ENCODE data around the gene APOL1.

APOL1 gene

DNA sequence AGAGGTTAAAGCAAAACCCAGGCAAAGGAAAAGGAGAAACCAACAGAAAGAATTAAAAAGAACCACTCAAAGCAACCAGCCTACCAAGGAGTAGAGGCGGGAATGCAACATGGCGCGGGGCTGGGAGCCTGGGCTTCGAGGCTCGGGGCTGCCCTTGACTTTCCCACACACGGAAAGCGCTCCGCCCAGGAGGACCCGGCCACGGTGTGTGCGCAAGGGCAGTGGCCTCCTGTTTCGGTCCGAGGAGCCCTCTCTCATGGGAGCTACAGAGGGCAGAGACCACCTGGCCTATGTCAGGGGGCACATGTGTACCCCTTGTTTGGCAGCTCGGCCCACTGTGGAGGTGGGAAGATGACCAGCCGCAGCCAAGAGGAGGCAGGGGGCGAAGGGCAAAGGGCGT is 55.9 kb downstream of the APOL1 start:
- DNase-seq (ENCODE audit: low read depth, low spot score) = no peak

DNA sequence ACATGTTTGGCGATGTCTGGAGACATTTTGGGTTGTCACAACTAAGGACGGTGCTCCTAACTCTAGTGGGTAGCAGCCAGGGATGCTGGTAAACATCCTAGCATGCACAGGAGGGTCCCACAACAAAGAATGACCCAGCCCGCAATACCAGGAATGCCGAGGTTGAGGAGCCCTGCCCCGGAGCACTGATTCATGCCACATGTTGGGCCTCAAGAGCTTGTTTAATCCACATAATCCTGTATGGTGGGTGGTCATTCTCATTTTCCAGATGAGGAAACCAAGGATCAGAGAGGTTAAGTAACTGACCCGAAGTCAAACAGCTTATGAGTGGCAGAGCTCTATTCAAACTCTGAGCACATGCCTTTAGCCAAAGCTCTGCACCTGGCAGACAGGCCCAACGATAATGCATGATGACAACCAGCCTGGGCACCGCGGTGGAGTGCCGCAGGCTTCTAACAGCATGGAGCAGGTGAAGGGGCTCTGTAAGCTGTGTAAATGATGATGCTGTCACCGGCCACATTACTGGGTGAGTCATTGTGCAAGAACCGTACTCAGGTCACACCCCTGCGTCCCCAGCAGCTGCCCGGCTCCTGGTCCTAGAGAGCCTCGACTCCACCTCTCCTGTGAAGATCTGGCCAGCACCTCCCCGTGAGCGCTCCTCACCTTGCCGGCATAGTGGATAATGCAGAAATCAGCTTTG is 58.6 kb downstream of the APOL1 start:
- peak; percentile 51 for DNase-seq (ENCODE audit: low read depth, low spot score)

DNA sequence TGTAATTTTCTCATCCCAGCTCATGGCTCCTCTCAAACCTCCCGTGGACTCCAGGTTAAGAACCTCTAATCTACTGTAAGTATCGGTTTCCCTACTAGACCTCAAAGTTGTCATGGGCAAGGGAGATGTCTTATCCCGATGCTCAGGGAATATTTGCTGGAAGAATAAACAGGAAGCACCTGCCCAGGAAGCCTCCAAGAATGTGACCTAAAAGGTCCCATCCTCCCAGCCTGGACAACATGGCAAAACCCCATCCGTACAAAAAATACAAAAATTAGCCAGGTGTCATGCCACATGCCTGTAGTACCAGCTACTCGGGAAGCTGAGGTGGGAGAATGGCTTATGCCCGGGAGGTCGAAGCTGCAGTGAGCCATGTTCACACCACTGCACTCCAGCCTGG is 62.4 kb downstream of the APOL1 start:
- no peak for DNase-seq (ENCODE audit: low read depth, low spot score)

DNA sequence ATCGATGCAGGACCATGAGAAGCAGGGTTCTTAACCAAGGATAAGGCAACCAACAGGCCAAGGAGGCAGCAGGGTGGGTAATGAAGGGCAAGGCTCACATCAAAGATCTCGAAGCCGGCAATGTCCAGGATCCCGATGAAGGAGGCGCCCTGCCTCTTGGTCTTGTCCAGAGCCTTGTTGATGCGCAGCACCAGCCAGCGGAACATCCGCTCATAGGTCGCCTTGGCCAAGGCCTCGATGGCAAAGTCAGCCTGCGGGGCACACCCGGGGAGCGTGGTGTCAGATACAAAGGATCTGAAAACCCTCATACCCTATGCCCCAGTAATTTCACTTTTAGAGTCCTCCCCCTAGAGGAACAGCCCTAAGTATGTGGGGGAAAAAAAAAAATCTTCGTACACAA is 63.5 kb downstream of the APOL1 start:
- no peak for DNase-seq (ENCODE audit: low read depth, low spot score)

All from astrocyte of the hippocampus (primary cell).